NCI-H2107 (cell line): ENCODE measurements around the gene DENND2A.
"Not testable (repeated sequence)": the region's sequence is repeated elsewhere in the genome, so short reads cannot be mapped to it uniquely, and the experiment has no call there.

ENCODE experiments used
- DNase-seq: peaks from one replicate; lab custom pipeline; 2025; lab: John Stamatoyannopoulos, UW

DENND2A gene

GRCh38 chr7:140646931-140647647 is 6.5 kb upstream of the DENND2A start:
- DNase-seq = peak; percentile 12

GRCh38 chr7:140645166-140645900 is 4.7 kb upstream of the DENND2A start:
- no peak for DNase-seq

GRCh38 chr7:140644761-140645160 is 4.1 kb upstream of the DENND2A start:
- not testable (repeated sequence) for DNase-seq

- DNase-seq = no peak
Measured at GRCh38 chr7:140643416-140643815, 2.8 kb upstream of the DENND2A start.

GRCh38 chr7:140641524-140642195 is 1.0 kb upstream of the DENND2A start:
- DNase-seq = no peak

GRCh38 chr7:140640060-140640637 is 464 bp downstream of the DENND2A start:
- DNase-seq = peak; percentile 41

GRCh38 chr7:140639366-140640053 is 1.1 kb downstream of the DENND2A start:
- no peak for DNase-seq

GRCh38 chr7:140638173-140638791 is 2.3 kb downstream of the DENND2A start:
- DNase-seq = no peak

GRCh38 chr7:140637400-140637799 is 3.2 kb downstream of the DENND2A start:
- no peak for DNase-seq

GRCh38 chr7:140635816-140636215 is 4.8 kb downstream of the DENND2A start:
- no peak for DNase-seq

- DNase-seq = no peak
Measured at GRCh38 chr7:140635345-140635744, 5.3 kb downstream of the DENND2A start.

GRCh38 chr7:140631602-140632001 is 9.0 kb downstream of the DENND2A start:
- no peak for DNase-seq

- no peak for DNase-seq
Measured at GRCh38 chr7:140631021-140631420, 9.6 kb downstream of the DENND2A start.

- no peak for DNase-seq
Measured at GRCh38 chr7:140625908-140626868, 14.4 kb downstream of the DENND2A start.

- not testable (repeated sequence) for DNase-seq
Measured at GRCh38 chr7:140625192-140625558, 15.4 kb downstream of the DENND2A start.

- DNase-seq = peak; percentile 83
Measured at GRCh38 chr7:140624392-140625191, 16.0 kb downstream of the DENND2A start.

- DNase-seq = no peak
Measured at GRCh38 chr7:140623980-140624379, 16.6 kb downstream of the DENND2A start.

- no peak for DNase-seq
Measured at GRCh38 chr7:140621401-140622021, 19.1 kb downstream of the DENND2A start.

- not testable (repeated sequence) for DNase-seq
Measured at GRCh38 chr7:140619915-140620510, 20.6 kb downstream of the DENND2A start.
